Suppressor macrophage treated with lipopolysaccharide for 1 hour (primary cell): ENCODE results near the gene OR8G1.

ENCODE experiments used
- DNase-seq, 3 donors: peaks; one replicate each; pipeline ENCODE4 v3.0.0-alpha.2; 2020 to 2022

The OR8G1 gene, protein sequence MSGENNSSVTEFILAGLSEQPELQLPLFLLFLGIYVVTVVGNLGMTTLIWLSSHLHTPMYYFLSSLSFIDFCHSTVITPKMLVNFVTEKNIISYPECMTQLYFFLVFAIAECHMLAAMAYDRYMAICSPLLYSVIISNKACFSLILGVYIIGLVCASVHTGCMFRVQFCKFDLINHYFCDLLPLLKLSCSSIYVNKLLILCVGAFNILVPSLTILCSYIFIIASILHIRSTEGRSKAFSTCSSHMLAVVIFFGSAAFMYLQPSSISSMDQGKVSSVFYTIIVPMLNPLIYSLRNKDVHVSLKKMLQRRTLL

GRCh38 chr11:124240621-124241397 lies at the start of gene OR8G1:
TSS of gene OR8G1 (plus strand) at chr11:124241095. CDS start at chr11:124249676, 8,581 bp downstream.
- no peak for DNase-seq

- peak in 2 of 3 donors; percentile 54 to 58 for DNase-seq
Measured at GRCh38 chr11:124193221-124194010, 47.5 kb upstream of the OR8G1 start.

GRCh38 chr11:124194293-124195188 lies 46.4 kb upstream of the OR8G1 start:
- DNase-seq, result no peak

- DNase-seq, result peak; percentile 67 to 78 (median 74)
Measured at GRCh38 chr11:124195189-124195734, 45.6 kb upstream of the OR8G1 start.

- no peak for DNase-seq
Measured at GRCh38 chr11:124197999-124198398, 42.9 kb upstream of the OR8G1 start.

DNA sequence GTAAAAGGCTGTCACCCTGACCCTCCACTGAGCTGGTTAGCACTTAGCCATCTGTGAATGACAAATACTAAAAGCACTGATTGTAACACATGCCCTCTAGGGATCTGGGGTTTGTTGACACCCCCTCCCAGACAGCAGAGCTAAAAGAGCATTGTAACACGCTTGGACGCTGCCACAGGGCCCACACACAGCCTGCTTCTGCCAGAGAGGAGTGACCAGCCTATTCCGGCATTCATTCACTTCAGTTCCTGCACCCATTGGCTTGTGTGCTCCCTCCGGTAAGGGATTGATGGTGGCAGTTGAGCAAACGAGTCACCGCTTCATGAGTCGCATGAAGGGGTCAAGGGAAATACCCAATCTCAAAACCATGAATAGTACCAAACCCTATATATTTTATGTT lies 42.0 kb upstream of the OR8G1 start:
- DNase-seq, result peak; percentile 30 to 53 (median 48)

- DNase-seq, result peak; percentile 28 to 55 (median 51)
Measured at GRCh38 chr11:124199702-124200101, 41.2 kb upstream of the OR8G1 start.

- DNase-seq, result no peak
Measured at GRCh38 chr11:124200671-124201070, 40.2 kb upstream of the OR8G1 start.

- DNase-seq, result no peak
Measured at GRCh38 chr11:124202951-124203350, 37.9 kb upstream of the OR8G1 start.

- no peak for DNase-seq
Measured at GRCh38 chr11:124204008-124204407, 36.9 kb upstream of the OR8G1 start.

DNA sequence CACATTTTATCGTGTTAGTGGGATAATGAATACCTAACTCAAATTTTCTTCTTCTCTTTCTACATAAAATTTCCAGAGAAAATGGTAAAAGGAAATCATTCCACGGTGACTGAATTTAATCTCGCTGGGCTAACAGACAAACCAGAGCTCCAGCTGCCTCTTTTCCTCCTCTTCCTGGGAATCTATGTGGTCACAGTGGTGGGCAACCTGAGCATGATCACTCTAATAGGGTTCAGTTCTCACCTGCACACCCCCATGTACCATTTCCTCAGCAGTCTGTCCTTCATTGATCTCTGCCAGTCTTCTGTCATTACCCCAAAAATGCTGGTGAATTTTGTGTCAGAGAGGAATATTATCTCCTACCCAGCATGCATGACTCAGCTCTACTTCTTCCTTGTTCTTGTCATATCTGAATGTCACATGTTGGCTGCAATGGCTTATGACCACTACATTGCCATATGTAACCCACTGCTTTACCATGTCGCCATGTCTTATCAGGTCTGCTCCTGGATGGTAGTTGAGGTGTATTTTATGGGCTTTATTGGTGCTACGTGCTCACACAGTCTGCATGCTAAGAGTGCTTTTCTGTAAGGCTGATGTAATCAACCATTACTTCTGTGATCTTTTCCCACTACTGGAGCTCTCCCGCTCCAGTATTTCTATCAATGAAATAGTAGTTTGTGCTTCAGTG lies 33.6 kb upstream of the OR8G1 start:
- DNase-seq, result peak; percentile 46 to 63 (median 60)

GRCh38 chr11:124209824-124210357 lies 31.0 kb upstream of the OR8G1 start:
- no peak for DNase-seq

DNA sequence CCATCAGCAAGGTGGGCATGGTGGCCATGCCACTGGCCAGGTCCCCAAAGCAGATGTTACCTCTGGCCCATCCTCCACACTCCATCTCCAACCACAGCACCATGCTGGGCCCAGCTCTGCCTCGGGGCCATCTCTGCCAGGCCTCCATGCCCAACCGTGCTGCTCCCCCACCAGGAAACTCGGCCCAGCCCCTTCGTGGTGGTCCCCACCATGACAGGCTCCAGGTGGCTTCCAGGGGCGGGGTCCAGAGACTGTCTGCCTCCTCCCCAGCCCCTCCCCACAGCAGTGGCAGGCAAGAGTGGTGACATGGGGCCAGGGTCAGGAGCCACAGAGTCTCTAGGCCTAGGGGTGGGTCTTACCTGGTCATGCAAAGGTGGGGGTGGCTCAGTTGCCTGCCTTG lies 30.5 kb upstream of the OR8G1 start:
- no peak for DNase-seq

- peak; percentile 42 to 77 (median 71) for DNase-seq
Measured at GRCh38 chr11:124211321-124211720, 29.6 kb upstream of the OR8G1 start.

DNA sequence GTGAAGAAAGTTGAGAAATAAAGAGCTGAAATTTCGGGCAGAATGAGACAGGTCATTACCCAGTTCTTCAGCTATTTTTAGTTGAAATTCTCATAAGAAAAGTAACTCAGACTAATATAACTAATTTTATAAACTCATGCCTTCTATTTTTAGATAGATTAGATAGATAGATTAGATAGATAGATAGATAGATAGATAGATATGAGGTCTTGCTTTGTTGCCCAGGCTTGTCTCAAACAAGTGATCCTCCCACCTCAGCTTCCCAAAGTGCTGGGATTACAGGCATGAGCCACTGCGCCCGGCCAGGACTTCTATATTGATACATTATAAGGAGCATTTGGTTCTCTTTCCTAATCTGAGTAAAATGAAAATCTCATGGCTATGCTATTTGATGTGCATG lies 26.9 kb upstream of the OR8G1 start:
- no peak for DNase-seq

DNA sequence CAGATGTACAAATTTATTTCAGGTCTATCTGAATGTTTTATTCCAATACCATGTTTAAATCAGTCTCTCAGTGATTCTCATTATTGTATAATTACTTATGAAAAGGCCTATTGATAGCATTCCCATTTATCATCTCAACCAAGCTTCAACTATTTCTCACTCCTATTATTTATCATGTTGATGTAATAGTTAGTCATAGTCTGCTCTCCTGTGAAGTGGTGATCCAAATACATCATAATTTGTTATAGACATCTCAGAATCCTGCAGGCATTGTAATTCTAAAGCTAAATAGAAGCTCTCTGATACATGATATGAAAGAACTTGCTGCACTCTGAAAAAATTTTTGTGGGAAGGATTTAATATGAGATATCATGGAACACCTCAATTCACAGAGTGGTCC lies 21.8 kb upstream of the OR8G1 start:
- no peak for DNase-seq

DNA sequence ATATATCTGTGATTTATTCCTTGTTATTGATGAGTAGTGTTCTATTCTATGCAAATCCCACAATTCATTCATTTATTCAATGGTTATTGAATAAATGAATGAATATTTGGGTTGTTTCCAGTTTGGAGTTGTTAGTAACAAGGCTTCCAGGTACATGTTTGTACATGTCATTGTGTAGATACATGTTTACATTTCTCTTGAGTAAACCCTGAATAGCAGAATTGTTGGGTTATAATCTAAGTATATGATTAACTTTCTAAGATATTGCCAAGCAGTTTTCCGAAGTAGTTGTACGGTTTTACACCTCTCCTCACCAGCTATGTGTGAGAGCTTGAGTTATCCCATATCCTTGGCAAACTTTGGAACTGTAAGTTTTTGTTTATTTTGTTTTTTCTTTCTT lies 18.5 kb upstream of the OR8G1 start:
- no peak for DNase-seq

DNA sequence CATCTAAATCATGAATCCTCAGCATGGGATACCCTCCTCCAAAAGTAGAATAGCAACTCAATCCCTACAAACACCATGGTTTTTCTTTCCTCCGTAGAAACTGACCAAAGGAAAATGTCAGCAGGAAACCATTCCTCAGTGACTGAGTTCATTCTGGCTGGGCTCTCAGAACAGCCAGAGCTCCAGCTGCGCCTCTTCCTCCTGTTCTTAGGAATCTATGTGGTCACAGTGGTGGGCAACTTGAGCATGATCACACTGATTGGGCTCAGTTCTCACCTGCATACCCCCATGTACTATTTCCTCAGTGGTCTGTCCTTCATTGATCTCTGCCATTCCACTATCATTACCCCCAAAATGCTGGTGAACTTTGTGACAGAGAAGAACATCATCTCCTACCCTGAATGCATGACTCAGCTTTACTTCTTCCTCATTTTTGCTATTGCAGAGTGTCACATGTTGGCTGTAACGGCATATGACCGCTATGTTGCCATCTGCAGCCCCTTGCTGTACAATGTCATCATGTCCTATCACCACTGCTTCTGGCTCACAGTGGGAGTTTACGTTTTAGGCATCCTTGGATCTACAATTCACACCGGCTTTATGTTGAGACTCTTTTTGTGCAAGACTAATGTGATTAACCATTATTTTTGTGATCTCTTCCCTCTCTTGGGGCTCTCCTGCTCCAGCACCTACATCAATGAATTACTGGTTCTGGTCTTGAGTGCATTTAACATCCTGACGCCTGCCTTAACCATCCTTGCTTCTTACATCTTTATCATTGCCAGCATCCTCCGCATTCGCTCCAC lies 16.1 kb upstream of the OR8G1 start:
- DNase-seq, result peak; percentile 70 to 88 (median 85)

DNA sequence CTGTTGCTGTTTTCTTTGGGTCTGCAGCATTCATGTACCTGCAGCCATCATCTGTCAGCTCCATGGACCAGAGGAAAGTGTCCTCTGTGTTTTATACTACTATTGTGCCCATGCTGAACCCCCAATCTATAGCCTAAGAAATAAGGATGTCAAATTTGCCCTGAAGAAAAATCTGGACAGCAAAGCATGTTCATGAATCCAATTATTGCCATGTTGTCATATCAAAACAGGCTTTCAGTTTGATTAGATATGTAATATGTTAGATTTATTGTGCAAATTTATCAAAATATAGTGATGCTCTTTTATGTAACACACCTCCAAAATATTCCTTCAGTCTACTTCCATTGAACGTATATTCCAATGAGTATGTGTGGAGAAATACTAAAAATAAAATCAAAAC lies 15.4 kb upstream of the OR8G1 start:
- DNase-seq, result no peak

- DNase-seq, result no peak
Measured at GRCh38 chr11:124233376-124233775, 7.5 kb upstream of the OR8G1 start.
